HepG2 (cell line): Measurements from ENCODE around the gene LACTBL1. TPM values are rescaled to one million over a fixed set of nuclear protein-coding genes. Genes with fewer than 3 reads are reported as not detected.

Source experiments
- ELF1 ChIP-seq: sonication (generic); formaldehyde crosslinking; IDR thresholded peaks from 2 replicates; pipeline ENCODE4 v1.4.0; 2020; ENCODE audit warnings: missing genetic modification reagents
- ETV5 ChIP-seq: IDR thresholded peaks from 2 replicates; pipeline ENCODE4 v1.6.1; 2018; ENCODE audit warnings: missing biosample characterization, missing genetic modification reagents, inconsistent platforms, borderline replicate concordance
- GABPB1 ChIP-seq: IDR thresholded peaks from 2 replicates; pipeline ENCODE4 v1.6.1; 2016; ENCODE audit warnings: mild to moderate bottlenecking, missing genetic modification reagents, moderate library complexity, missing compliant biosample characterization
- HNRNPL ChIP-seq: fragments of 200-400 bp; formaldehyde crosslinking; IDR thresholded peaks from 2 replicates; pipeline ENCODE4 v1.6.1; 2017; ENCODE audit warnings: mild to moderate bottlenecking, low read depth, low read length
- JUND ChIP-seq: sonication (generic); formaldehyde crosslinking; IDR thresholded peaks from 2 replicates; pipeline ENCODE4 v1.8.0; 2022; ENCODE audit warnings: mild to moderate bottlenecking, missing genetic modification reagents
- KMT2B ChIP-seq: IDR thresholded peaks from 2 replicates; pipeline ENCODE4 v1.6.1; 2016; ENCODE audit warnings: missing genetic modification reagents, missing compliant biosample characterization
- MATR3 ChIP-seq: sonication (generic); formaldehyde crosslinking; IDR thresholded peaks from 2 replicates; pipeline ENCODE4 v1.4.0; 2020; ENCODE audit warnings: missing genetic modification reagents
- NFKBIZ ChIP-seq: IDR thresholded peaks from 2 replicates; pipeline ENCODE4 v1.6.1; 2018; ENCODE audit warnings: missing genetic modification reagents, missing compliant biosample characterization
- NR2F2 ChIP-seq: IDR thresholded peaks from 2 replicates; pipeline ENCODE4 v1.6.1; 2012; ENCODE audit warnings: low read depth, inconsistent platforms, borderline replicate concordance
- PITX1 ChIP-seq: sonication (generic); formaldehyde crosslinking; IDR thresholded peaks from 2 replicates; pipeline ENCODE4 v1.5.1; 2020; ENCODE audit warnings: mild to moderate bottlenecking, missing genetic modification reagents
- PLRG1 ChIP-seq: fragments of 450-650 bp; conservative IDR thresholded peaks from 2 replicates; pipeline ENCODE4 v1.6.1; 2016
- PRMT3 ChIP-seq: sonication (generic); formaldehyde crosslinking; IDR thresholded peaks from 2 replicates; pipeline ENCODE4 v1.8.1; 2022; ENCODE audit warnings: low read depth, mild to moderate bottlenecking, moderate library complexity, missing genetic modification reagents, borderline replicate concordance
- RFX1 ChIP-seq: fragments of 450-650 bp; IDR thresholded peaks from 2 replicates; pipeline ENCODE4 v1.6.1; 2017
- ZNF124 ChIP-seq: sonication (generic); formaldehyde crosslinking; IDR thresholded peaks from 2 replicates; pipeline ENCODE4 v1.4.0; 2020; ENCODE audit warnings: missing genetic modification reagents
- ZNF34 ChIP-seq: sonication (generic); formaldehyde crosslinking; IDR thresholded peaks from 2 replicates; pipeline ENCODE4 v1.4.0; 2020; ENCODE audit warnings: mild to moderate bottlenecking, missing genetic modification reagents, borderline replicate concordance
- ZNF713 ChIP-seq: sonication (generic); formaldehyde crosslinking; IDR thresholded peaks from 2 replicates; pipeline ENCODE4 v1.4.0; 2020; ENCODE audit warnings: mild to moderate bottlenecking, missing genetic modification reagents
- ZSCAN9 ChIP-seq: IDR thresholded peaks from 2 replicates; pipeline ENCODE4 v1.6.1; 2016; ENCODE audit warnings: borderline replicate concordance
- polyA plus RNA-seq, 8 experiments: library from polyadenylated mRNA; depleted of rRNA in 3 of 8; stranded (reverse) in 7 of 8; unstranded in 1 of 8; fragments of >200 nt; fragmentation: Illumina TruSeq in 4 of 8; extraction: Trizol in 4 of 8; gene quantifications; 2 replicates each; pipeline versions ENCODE4 v1.2.1 to v1.2.3, GENCODE V29; 2011 to 2016; ENCODE audit warnings: low read depth in 4 of 8, missing spikeins in 1 of 8, mixed read lengths in 1 of 8; ENCODE audit not compliant: insufficient read depth in 1 of 8
- total RNA-seq, 5 experiments: library from RNA; depleted of rRNA; stranded (reverse); fragments of >200 nt; fragmentation: Illumina TruSeq; extraction: Trizol; gene quantifications; 2 replicates each; pipeline ENCODE4 v1.2.3, GENCODE V29; 2016; ENCODE audit warnings: low read depth in 1 of 5
- TF ChIP-seq, protein P1 (sequence below): sonication (generic); formaldehyde crosslinking; IDR thresholded peaks from 2 replicates; pipeline ENCODE4 v1.8.1; 2023; ENCODE audit warnings: missing genetic modification reagents, mild to moderate bottlenecking, borderline replicate concordance
- TF ChIP-seq, protein P2 (sequence below): sonication (generic); formaldehyde crosslinking; IDR thresholded peaks from 2 replicates; pipeline ENCODE4 v1.8.0; 2022; ENCODE audit warnings: mild to moderate bottlenecking, missing genetic modification reagents, moderate library complexity
- TF ChIP-seq, protein P3 (sequence below): IDR thresholded peaks from 2 replicates; pipeline ENCODE4 v1.6.1; 2012; ENCODE audit warnings: inconsistent platforms
- TF ChIP-seq, protein P4 (sequence below): sonication (generic); formaldehyde crosslinking; conservative IDR thresholded peaks from 2 replicates; pipeline ENCODE4 v1.4.0; 2020; ENCODE audit warnings: missing genetic modification reagents
- TF ChIP-seq, protein P5 (sequence below): sonication (generic); formaldehyde crosslinking; IDR thresholded peaks from 2 replicates; pipeline ENCODE4 v1.4.0; 2020; ENCODE audit warnings: mild to moderate bottlenecking, missing genetic modification reagents
- TF ChIP-seq, protein P6 (sequence below): sonication (generic); formaldehyde crosslinking; IDR thresholded peaks from 2 replicates; pipeline ENCODE4 v1.4.0; 2020; ENCODE audit warnings: missing genetic modification reagents

The LACTBL1 gene
- total and polyA plus RNA-seq, 2 of the 13 experiments (the other 11 are each of a cell fraction or from before 2014, with no cell fraction given): 0.12 to 1.3 TPM

DNA sequence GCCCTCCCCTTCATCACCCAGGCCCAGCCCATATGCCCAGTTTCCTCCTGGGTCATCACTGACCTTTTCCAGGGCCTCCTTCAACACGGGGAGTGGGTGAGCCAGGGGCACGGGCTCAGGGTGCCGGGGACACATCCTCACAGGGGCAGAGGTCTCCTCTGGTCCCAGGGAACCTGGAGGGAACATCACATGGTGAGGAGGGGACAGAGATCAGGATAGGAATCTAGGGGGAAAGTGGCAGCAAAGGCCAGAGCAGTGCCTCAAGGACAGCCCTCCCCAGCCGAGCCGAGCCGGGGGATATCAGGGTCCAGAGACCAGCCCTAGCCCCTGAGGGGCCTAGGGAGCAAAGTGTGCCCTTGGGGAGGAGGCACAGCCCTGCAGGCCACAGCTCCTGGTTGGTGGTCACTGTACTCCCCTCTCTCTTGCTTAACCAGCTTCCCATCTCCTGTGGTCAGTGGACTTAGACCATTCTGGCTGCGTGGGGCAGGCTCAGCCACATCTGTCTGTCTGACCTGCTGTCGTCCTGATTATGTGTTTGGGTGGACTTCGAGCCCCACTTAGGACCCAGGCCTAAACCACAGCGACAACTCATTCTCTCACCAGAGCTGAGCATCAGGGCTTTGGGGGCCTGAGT lies 9.5 kb downstream of the LACTBL1 start (continued):
- TF ChIP-seq PRMT3 (CRISPR knock-in tag): no peak
- TF ChIP-seq RFX1: no peak
- no peak for TF ChIP-seq ZNF713
- peak; percentile 26; the same call in 1 of the 2 replicates for TF ChIP-seq GABPB1 (CRISPR knock-in tag)
- TF ChIP-seq KMT2B (CRISPR knock-in tag): no peak
- TF ChIP-seq, protein P1, sequence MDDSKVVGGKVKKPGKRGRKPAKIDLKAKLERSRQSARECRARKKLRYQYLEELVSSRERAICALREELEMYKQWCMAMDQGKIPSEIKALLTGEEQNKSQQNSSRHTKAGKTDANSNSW (CRISPR knock-in tag): no peak
- TF ChIP-seq, protein P2, sequence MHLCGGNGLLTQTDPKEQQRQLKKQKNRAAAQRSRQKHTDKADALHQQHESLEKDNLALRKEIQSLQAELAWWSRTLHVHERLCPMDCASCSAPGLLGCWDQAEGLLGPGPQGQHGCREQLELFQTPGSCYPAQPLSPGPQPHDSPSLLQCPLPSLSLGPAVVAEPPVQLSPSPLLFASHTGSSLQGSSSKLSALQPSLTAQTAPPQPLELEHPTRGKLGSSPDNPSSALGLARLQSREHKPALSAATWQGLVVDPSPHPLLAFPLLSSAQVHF (CRISPR knock-in tag): no peak
- no peak for TF ChIP-seq MATR3 (CRISPR knock-in tag)
- TF ChIP-seq ELF1 (CRISPR knock-in tag): no peak
- no peak for TF ChIP-seq ZNF124 (CRISPR knock-in tag)
- no peak for TF ChIP-seq PLRG1
- TF ChIP-seq, protein P3, sequence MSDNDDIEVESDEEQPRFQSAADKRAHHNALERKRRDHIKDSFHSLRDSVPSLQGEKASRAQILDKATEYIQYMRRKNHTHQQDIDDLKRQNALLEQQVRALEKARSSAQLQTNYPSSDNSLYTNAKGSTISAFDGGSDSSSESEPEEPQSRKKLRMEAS: peak; percentile 44
- TF ChIP-seq, protein P4, sequence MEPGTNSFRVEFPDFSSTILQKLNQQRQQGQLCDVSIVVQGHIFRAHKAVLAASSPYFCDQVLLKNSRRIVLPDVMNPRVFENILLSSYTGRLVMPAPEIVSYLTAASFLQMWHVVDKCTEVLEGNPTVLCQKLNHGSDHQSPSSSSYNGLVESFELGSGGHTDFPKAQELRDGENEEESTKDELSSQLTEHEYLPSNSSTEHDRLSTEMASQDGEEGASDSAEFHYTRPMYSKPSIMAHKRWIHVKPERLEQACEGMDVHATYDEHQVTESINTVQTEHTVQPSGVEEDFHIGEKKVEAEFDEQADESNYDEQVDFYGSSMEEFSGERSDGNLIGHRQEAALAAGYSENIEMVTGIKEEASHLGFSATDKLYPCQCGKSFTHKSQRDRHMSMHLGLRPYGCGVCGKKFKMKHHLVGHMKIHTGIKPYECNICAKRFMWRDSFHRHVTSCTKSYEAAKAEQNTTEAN (CRISPR knock-in tag): no peak
- no peak for TF ChIP-seq HNRNPL
- TF ChIP-seq ZSCAN9 (CRISPR knock-in tag): 0 out of 2 replicates have a peak, but pooled peaks have one; percentile 18
- TF ChIP-seq ZNF34 (CRISPR knock-in tag): no peak
- no peak for TF ChIP-seq NFKBIZ (CRISPR knock-in tag)
- peak; percentile 24; the same call in 1 of the 2 replicates for TF ChIP-seq JUND (CRISPR knock-in tag)
- peak; percentile 73; the same call in 1 of the 2 replicates for TF ChIP-seq PITX1 (CRISPR knock-in tag)
- TF ChIP-seq, protein P5, sequence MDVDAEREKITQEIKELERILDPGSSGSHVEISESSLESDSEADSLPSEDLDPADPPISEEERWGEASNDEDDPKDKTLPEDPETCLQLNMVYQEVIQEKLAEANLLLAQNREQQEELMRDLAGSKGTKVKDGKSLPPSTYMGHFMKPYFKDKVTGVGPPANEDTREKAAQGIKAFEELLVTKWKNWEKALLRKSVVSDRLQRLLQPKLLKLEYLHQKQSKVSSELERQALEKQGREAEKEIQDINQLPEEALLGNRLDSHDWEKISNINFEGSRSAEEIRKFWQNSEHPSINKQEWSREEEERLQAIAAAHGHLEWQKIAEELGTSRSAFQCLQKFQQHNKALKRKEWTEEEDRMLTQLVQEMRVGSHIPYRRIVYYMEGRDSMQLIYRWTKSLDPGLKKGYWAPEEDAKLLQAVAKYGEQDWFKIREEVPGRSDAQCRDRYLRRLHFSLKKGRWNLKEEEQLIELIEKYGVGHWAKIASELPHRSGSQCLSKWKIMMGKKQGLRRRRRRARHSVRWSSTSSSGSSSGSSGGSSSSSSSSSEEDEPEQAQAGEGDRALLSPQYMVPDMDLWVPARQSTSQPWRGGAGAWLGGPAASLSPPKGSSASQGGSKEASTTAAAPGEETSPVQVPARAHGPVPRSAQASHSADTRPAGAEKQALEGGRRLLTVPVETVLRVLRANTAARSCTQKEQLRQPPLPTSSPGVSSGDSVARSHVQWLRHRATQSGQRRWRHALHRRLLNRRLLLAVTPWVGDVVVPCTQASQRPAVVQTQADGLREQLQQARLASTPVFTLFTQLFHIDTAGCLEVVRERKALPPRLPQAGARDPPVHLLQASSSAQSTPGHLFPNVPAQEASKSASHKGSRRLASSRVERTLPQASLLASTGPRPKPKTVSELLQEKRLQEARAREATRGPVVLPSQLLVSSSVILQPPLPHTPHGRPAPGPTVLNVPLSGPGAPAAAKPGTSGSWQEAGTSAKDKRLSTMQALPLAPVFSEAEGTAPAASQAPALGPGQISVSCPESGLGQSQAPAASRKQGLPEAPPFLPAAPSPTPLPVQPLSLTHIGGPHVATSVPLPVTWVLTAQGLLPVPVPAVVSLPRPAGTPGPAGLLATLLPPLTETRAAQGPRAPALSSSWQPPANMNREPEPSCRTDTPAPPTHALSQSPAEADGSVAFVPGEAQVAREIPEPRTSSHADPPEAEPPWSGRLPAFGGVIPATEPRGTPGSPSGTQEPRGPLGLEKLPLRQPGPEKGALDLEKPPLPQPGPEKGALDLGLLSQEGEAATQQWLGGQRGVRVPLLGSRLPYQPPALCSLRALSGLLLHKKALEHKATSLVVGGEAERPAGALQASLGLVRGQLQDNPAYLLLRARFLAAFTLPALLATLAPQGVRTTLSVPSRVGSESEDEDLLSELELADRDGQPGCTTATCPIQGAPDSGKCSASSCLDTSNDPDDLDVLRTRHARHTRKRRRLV (CRISPR knock-in tag): no peak
- TF ChIP-seq ETV5 (CRISPR knock-in tag): peak; percentile 27; the same call in 1 of the 2 replicates
- TF ChIP-seq NR2F2: no peak
- TF ChIP-seq, protein P6, sequence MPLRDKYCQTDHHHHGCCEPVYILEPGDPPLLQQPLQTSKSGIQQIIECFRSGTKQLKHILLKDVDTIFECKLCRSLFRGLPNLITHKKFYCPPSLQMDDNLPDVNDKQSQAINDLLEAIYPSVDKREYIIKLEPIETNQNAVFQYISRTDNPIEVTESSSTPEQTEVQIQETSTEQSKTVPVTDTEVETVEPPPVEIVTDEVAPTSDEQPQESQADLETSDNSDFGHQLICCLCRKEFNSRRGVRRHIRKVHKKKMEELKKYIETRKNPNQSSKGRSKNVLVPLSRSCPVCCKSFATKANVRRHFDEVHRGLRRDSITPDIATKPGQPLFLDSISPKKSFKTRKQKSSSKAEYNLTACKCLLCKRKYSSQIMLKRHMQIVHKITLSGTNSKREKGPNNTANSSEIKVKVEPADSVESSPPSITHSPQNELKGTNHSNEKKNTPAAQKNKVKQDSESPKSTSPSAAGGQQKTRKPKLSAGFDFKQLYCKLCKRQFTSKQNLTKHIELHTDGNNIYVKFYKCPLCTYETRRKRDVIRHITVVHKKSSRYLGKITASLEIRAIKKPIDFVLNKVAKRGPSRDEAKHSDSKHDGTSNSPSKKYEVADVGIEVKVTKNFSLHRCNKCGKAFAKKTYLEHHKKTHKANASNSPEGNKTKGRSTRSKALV (CRISPR knock-in tag): no peak
